Peyer's patch (tissue), 4 donors: Measurements from ENCODE around the gene GTF2F1. TPM values are rescaled to one million over a fixed set of nuclear protein-coding genes. Genes with fewer than 3 reads are reported as not detected.

Source experiments
- DNase-seq, 3 donors: peaks; one replicate each; pipeline ENCODE4 v3.0.0-alpha.2; 2017 to 2019
- H3K27ac ChIP-seq, 4 donors: fragments of 200-600 bp; sonication (generic); one replicate each; pipeline ENCODE4 v1.5.1; 2016 to 2019
- H3K27me3 ChIP-seq, 2 donors: fragments of 200-600 bp; sonication (generic); one replicate each; pipeline ENCODE4 v1.5.1; 2019
- H3K36me3 ChIP-seq, 3 donors: fragments of 200-600 bp; sonication (generic); one replicate each; pipeline ENCODE4 v1.5.1; 2016 to 2019
- H3K4me1 ChIP-seq, 4 donors: fragments of 200-600 bp; sonication (generic); one replicate each; pipeline ENCODE4 v1.5.1; 2016 to 2019
- H3K4me3 ChIP-seq, 4 donors: fragments of 200-600 bp; sonication (generic); 1 replicate in 3 of 4; 2 replicates in 1 of 4; pipeline ENCODE4 v1.5.1; 2016 to 2019; ENCODE audit warnings: mild to moderate bottlenecking in 1 of 4
- H3K9me3 ChIP-seq, 4 donors: fragments of 200-600 bp; sonication (generic); one replicate each; pipeline ENCODE4 v1.5.1; 2016 to 2019; ENCODE audit warnings: mild to moderate bottlenecking in 1 of 4
- CTCF ChIP-seq, 6 experiments: fragments of 450-650 bp in 4 of 6; fragments of 200-600 bp in 2 of 6; sonication (generic) in 1 of 6; IDR thresholded peaks; one replicate each; pipeline ENCODE4 v1.5.1; 2017 to 2019; ENCODE audit warnings: antibody characterized with exemption in 6 of 6, mild to moderate bottlenecking in 3 of 6, moderate library complexity in 1 of 6
- POLR2A ChIP-seq, 2 donors: fragments of 450-650 bp; IDR thresholded peaks; one replicate each; pipeline ENCODE4 v1.5.1; 2017; ENCODE audit warnings: antibody characterized with exemption in 2 of 2, mild to moderate bottlenecking in 2 of 2, moderate library complexity in 2 of 2
- total RNA-seq, 4 donors: library from RNA; depleted of rRNA; stranded (reverse); fragments of >200 nt; gene quantifications; one replicate each; pipeline ENCODE4 v1.1.0, GENCODE V29; 2016

The GTF2F1 gene
- total RNA-seq, 4 donors from 2014 or later, result 36.3 to 97.4 (median 54.0) TPM

- no peak for TF ChIP-seq POLR2A (IDR thresholded peaks at IDR 0.05)
- TF ChIP-seq CTCF (IDR thresholded peaks at IDR 0.05), result no peak
- H3K36me3 ChIP-seq, result peaks cover 0 to 20% (median 0%) of the 10 kb centered on the region in 3 donors
- no peaks in the 10 kb centered on the region for H3K27me3 ChIP-seq
- H3K9me3 ChIP-seq, result no peaks in the 10 kb centered on the region
- peaks cover 0 to 15% (median 0%) of the 10 kb centered on the region in 4 donors for H3K4me1 ChIP-seq
- DNase-seq, result no peak
- H3K27ac ChIP-seq, result peak overlapping the region; percentile 96 to 100 (median 98)
- peak overlapping the region; percentile 66 to 98 (median 83) for H3K4me3 ChIP-seq
Measured at GRCh38 chr19:6373813-6374108, 19.2 kb downstream of the GTF2F1 start.

GRCh38 chr19:6373096-6373812, 19.7 kb downstream of the GTF2F1 start:
- Histone ChIP-seq H3K4me3 (peak overlapping the region; percentile 66 to 98 (median 83)), H3K9me3 (no peaks in the 10 kb centered on the region), H3K27ac (peak overlapping the region; percentile 96 to 100 (median 98)), H3K36me3 (peaks cover 0 to 23% (median 0%) of the 10 kb centered on the region in 3 donors), H3K27me3 (no peaks in the 10 kb centered on the region), H3K4me1 (peaks cover 0 to 15% (median 0%) of the 10 kb centered on the region in 4 donors)
- TF ChIP-seq CTCF (IDR thresholded peaks at IDR 0.05), result no peak
- no peak for TF ChIP-seq POLR2A (IDR thresholded peaks at IDR 0.05)
- DNase-seq, result peak; percentile 99 to 100 (median 99)

GRCh38 chr19:6372594-6373095, 20.3 kb downstream of the GTF2F1 start, which contains the start of gene ALKBH7:
TSS of gene ALKBH7 (plus strand) at chr19:6372794. CDS start at chr19:6372821, 27 bp downstream.
- H3K4me3 ChIP-seq, result peak within 1 kb of the TSS; percentile 66 to 98 (median 83)
- no peaks in the 10 kb centered on the region for H3K9me3 ChIP-seq
- peaks cover 0 to 15% (median 0%) of the 10 kb centered on the region in 4 donors for H3K4me1 ChIP-seq
- TF ChIP-seq POLR2A (IDR thresholded peaks at IDR 0.05), result peak; percentile 66 to 69
- TF ChIP-seq CTCF (IDR thresholded peaks at IDR 0.05), result no peak
- H3K36me3 ChIP-seq, result peaks cover 0 to 29% (median 0%) of the 10 kb centered on the region in 3 donors
- peak within 1 kb of the TSS; percentile 96 to 100 (median 98) for H3K27ac ChIP-seq
- no peaks in the 10 kb centered on the region for H3K27me3 ChIP-seq
- DNase-seq, result peak; percentile 96 to 99 (median 98)

- DNase-seq, result no peak
- H3K27me3 ChIP-seq, result no peaks in the 10 kb centered on the region
- H3K27ac ChIP-seq, result no peak overlapping the region
- no peaks in the 10 kb centered on the region for H3K9me3 ChIP-seq
- H3K36me3 ChIP-seq, result peaks cover 0 to 52% (median 0%) of the 10 kb centered on the region in 3 donors
- peaks cover 0 to 13% (median 4%) of the 10 kb centered on the region in 4 donors for H3K4me1 ChIP-seq
- no peak for TF ChIP-seq POLR2A (IDR thresholded peaks at IDR 0.05)
- no peak for TF ChIP-seq CTCF (IDR thresholded peaks at IDR 0.05)
- no peak overlapping the region for H3K4me3 ChIP-seq
Measured at GRCh38 chr19:6364353-6364752, 28.6 kb downstream of the GTF2F1 start.

GRCh38 chr19:6362351-6362801, 30.6 kb downstream of the GTF2F1 start:
- Histone ChIP-seq H3K27me3 (no peaks in the 10 kb centered on the region), H3K4me1 (peaks cover 0 to 13% (median 4%) of the 10 kb centered on the region in 4 donors), H3K36me3 (peaks cover 0 to 35% (median 0%) of the 10 kb centered on the region in 3 donors), H3K27ac (peak overlapping the region; percentile 75 to 92 (median 88)), H3K9me3 (no peaks in the 10 kb centered on the region), H3K4me3 (peak overlapping the region; percentile 52 to 100 (median 92))
- DNase-seq, result peak in 2 of 3 donors; percentile 41 to 61
- TF ChIP-seq CTCF (IDR thresholded peaks at IDR 0.05) (no peak), POLR2A (IDR thresholded peaks at IDR 0.05) (no peak)
